Articular chondrocyte of knee joint (primary cell): Measurements from ENCODE around the gene GOLGA6L7. TPM values are rescaled to one million over a fixed set of nuclear protein-coding genes. Genes with fewer than 3 reads are reported as not detected.

Experiments
- total RNA-seq: library from RNA; depleted of rRNA; stranded (reverse); fragments of >200 nt; gene quantifications from 2 replicates; pipeline ENCODE4 v1.2.3, GENCODE V29; 2012

Gene GOLGA6L7, protein sequence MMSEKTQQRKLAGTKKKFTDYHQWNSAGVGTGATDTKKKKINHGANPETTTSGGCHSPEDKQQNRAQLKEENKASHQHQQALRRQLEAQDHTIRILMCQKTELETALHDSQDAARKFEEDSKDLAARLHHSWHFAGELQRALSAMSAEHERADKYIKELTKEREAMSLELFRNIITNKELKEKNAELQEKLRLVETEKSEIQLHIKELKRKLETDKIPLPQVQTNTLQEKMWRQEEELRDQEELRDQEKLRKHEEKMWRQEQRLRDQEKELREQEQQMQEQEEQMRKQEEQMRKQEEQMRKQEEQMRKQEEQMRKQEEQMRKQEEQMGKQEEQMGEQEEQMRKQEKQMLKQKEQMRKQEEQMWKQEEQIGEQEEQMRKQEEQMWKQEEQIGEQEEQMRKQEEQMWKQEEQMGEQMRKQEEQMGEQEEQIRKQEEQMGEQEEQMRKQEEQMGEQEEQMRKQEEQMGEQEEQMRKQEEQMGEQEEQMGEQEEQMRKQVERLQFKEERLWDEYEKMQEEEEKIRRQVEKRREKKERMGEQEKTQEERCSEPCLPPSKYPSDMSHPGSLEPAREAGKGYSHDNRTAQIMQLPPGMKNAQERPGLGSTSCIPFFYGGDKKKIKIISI
- total RNA-seq, result not detected in 2 replicates

DNA sequence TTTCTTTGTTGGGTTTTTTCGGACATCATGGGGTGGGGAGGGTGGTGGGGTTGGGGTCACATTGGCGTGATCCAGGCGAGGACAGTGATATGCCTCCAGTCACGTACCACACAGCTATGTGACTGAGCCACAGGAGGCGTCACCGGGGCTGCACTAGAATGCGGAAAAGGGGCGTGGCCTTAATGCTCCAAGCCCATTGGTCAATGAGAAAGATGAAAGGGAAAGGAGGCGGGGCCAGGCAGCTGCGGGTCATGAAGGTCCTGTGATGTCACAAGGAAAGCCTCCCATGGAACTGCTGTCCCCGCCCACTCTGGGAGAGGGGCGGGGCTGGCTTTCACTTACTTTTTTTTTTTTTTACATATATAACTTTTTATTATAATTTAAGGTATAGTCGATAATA, at the start of gene GOLGA6L7:
Gene GOLGA6L7 (minus strand): TSS at position 124 of the 400 bp plus-strand sequence. CDS start 95 bp downstream, at position 29.

DNA sequence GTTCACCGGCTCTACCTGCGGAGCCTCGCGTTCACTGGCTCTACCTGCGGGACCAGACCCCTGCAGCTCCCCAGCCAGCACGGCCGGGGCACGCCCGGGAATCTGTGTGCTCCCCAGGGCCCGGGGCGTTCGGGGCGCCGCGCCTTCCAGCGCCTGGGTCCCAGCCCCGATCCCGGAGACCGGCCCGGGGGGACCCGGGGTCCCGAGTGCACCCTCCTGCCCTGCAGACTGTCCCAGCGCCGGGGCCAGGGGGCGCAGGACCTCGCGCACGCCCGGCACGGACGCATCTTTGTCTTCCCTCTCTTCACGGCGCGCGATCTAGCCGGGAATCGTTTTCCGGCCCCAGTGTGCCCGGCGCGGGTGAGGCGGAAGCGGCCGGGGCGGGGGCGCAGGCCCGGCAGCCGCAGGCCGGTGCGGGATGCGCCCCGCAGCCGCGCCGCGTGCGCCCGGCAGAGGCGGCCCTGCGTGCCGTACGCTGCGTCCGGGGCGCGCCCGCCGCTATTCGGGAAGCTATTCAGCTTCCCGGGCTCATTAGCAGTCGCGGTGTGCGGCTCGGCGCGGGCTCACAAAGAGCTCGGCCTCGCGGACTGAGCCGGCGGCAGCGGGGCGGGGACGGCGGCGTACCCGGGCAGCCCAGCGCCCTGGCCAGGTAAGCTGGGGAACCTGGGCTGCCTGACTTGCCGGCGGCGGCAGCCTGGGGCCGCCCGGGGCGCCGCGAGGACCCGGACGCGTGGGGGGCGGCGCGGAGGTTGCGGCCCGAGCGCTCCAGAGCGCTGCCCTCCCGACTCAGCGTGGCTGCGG, 37.4 kb upstream of the GOLGA6L7 start, which contains the start of gene APBA2:
Gene APBA2 (plus strand): TSS at position 345 of the 801 bp plus-strand sequence. CDS start 167,911 bp downstream, outside the sequence.

Other genes with a start within 250 kb of the GOLGA6L7 start
- gene GOLGA8M, start 136.2 kb downstream of the GOLGA6L7 start, total RNA-seq, result 1.0 and 2.9 TPM in 2 replicates
- 2.2 and 2.6 TPM in 2 replicates for gene APBA2, start 37.3 kb upstream of the GOLGA6L7 start, total RNA-seq